Measurements from ENCODE around the gene TECPR1. TPM values are rescaled to one million over a fixed set of nuclear protein-coding genes. Genes with fewer than 3 reads are reported as not detected.

The TECPR1 gene
- total RNA-seq, 5 donors from 2014 or later (not counting 1 experiment from before 2014, with no cell fraction given) = 118 to 192 (median 162) TPM

- H3K27ac Mint-ChIP-seq = peak within 1 kb of the TSS; percentile 83 to 84
- no peaks in the 10 kb centered on the region for H3K27me3 Mint-ChIP-seq
- DNase-seq = peak; percentile 78 to 96 (median 91)
- no peaks in the 10 kb centered on the region for H3K9me3 Mint-ChIP-seq
- WGBS (ENCODE audit: insufficient coverage) = under 1% methylated on average over 58 of the region's 92 CpGs
- Histone ChIP-seq H3K4me1 (ENCODE audit: control insufficient read depth in 1 of 2, extremely low read depth in 1 of 2, insufficient read depth in 2 of 2, low read length in 2 of 2) (peaks cover 4 to 50% of the 10 kb centered on the region in 2 experiments), H3K27ac (ENCODE audit: low read length) (peak within 1 kb of the TSS; percentile 63), H3K4me3 (ENCODE audit: control insufficient read depth in 1 of 2, extremely low read depth in 1 of 2, low read length in 1 of 2) (peak within 1 kb of the TSS; percentile 57 to 88), H3K36me3 (ENCODE audit: control insufficient read depth in 2 of 2, extremely low read depth in 1 of 2, insufficient read depth in 1 of 2, low read length in 1 of 2) (peaks cover 0 to 4% of the 10 kb centered on the region in 2 donors), H3K27me3 (replicated peaks in 1 of 2; ENCODE audit: control insufficient read depth in 2 of 2, extremely low read depth in 1 of 2, insufficient read depth in 2 of 2, low read length in 1 of 2) (no peaks in the 10 kb centered on the region), H3K9me3 (no peaks in the 10 kb centered on the region)
- ChIA-PET POLR2A (interaction anchor here (0.6 to 1.2 kb wide), 3 partner anchors 12 to 31 kb away, joined by 3 to 8 read pairs (median 4); no protein-coding TSS in a partner anchor), CTCF (interaction anchor here (0.6 to 1.0 kb wide), 5 partner anchors 13 to 31 kb away, joined by 3 to 4 read pairs (median 3); no protein-coding TSS in a partner anchor)
- H3K4me1 Mint-ChIP-seq = peaks cover 26 to 36% (median 33%) of the 10 kb centered on the region in 3 donors
- H3K36me3 Mint-ChIP-seq = no peaks in the 10 kb centered on the region
- H3K4me3 Mint-ChIP-seq = peak within 1 kb of the TSS; percentile 83 to 85 (median 84)
- ATAC-seq (replicated peaks in 1 of 4) = peak; percentile 83 to 90 (median 84)
Observed at GRCh38 chr7:98280791-98281756, 29.0 kb upstream of the TECPR1 start, which contains the start of gene BRI3. Gene BRI3 (plus strand): TSS chr7:98281686. CDS start chr7:98281796, 110 bp downstream.

GRCh38 chr7:98280296-98280695 lies 28.3 kb upstream of the TECPR1 start:
- DNase-seq (no peak), ATAC-seq (replicated peaks in 1 of 4) (no peak)
- H3K4me1 ChIP-seq (ENCODE audit: control insufficient read depth in 1 of 2, extremely low read depth in 1 of 2, insufficient read depth in 2 of 2, low read length in 2 of 2) = peaks cover 4 to 42% of the 10 kb centered on the region in 2 experiments
- no peaks in the 10 kb centered on the region for H3K36me3 Mint-ChIP-seq
- CTCF ChIA-PET = interaction anchor here (0.6 to 1.0 kb wide), 6 partner anchors 13 to 600 kb away, joined by 3 to 4 read pairs (median 3); no protein-coding TSS in a partner anchor
- peak overlapping the region; percentile 83 to 84 for H3K27ac Mint-ChIP-seq
- no peaks in the 10 kb centered on the region for H3K27me3 Mint-ChIP-seq
- H3K9me3 ChIP-seq = no peaks in the 10 kb centered on the region
- no peaks in the 10 kb centered on the region for H3K36me3 ChIP-seq (ENCODE audit: control insufficient read depth in 2 of 2, extremely low read depth in 1 of 2, insufficient read depth in 1 of 2, low read length in 1 of 2)
- WGBS (ENCODE audit: insufficient coverage) = 33% methylated on average over 1 of the region's 7 CpGs
- POLR2A ChIA-PET = interaction anchor here (0.6 to 1.2 kb wide), 3 partner anchors 13 to 30 kb away, joined by 3 to 8 read pairs (median 4); no protein-coding TSS in a partner anchor
- no peaks in the 10 kb centered on the region for H3K9me3 Mint-ChIP-seq
- peak overlapping the region; percentile 63 for H3K27ac ChIP-seq (ENCODE audit: low read length)
- peak overlapping the region; percentile 83 to 85 (median 84) for H3K4me3 Mint-ChIP-seq
- H3K4me3 ChIP-seq (ENCODE audit: control insufficient read depth in 1 of 2, extremely low read depth in 1 of 2, low read length in 1 of 2) = peak overlapping the region; percentile 57 to 88
- peaks cover 26 to 35% (median 33%) of the 10 kb centered on the region in 3 donors for H3K4me1 Mint-ChIP-seq
- no peaks in the 10 kb centered on the region for H3K27me3 ChIP-seq (replicated peaks in 1 of 2; ENCODE audit: control insufficient read depth in 2 of 2, extremely low read depth in 1 of 2, insufficient read depth in 2 of 2, low read length in 1 of 2)

GRCh38 chr7:98278936-98279335 lies 26.9 kb upstream of the TECPR1 start:
- Histone ChIP-seq H3K27ac (ENCODE audit: low read length) (no peak overlapping the region), H3K9me3 (no peaks in the 10 kb centered on the region), H3K36me3 (ENCODE audit: control insufficient read depth in 2 of 2, extremely low read depth in 1 of 2, insufficient read depth in 1 of 2, low read length in 1 of 2) (no peaks in the 10 kb centered on the region), H3K4me3 (ENCODE audit: control insufficient read depth in 1 of 2, extremely low read depth in 1 of 2, low read length in 1 of 2) (no peak overlapping the region), H3K27me3 (replicated peaks in 1 of 2; ENCODE audit: control insufficient read depth in 2 of 2, extremely low read depth in 1 of 2, insufficient read depth in 2 of 2, low read length in 1 of 2) (no peaks in the 10 kb centered on the region), H3K4me1 (ENCODE audit: control insufficient read depth in 1 of 2, extremely low read depth in 1 of 2, insufficient read depth in 2 of 2, low read length in 2 of 2) (peaks cover 4 to 28% of the 10 kb centered on the region in 2 experiments)
- POLR2A ChIA-PET = no interaction called here
- H3K4me3 Mint-ChIP-seq = no peak overlapping the region
- H3K36me3 Mint-ChIP-seq = no peaks in the 10 kb centered on the region
- CTCF ChIA-PET = no interaction called here
- DNase-seq = no peak
- no peak overlapping the region for H3K27ac Mint-ChIP-seq
- H3K4me1 Mint-ChIP-seq = peaks cover 13 to 22% (median 20%) of the 10 kb centered on the region in 3 donors
- ATAC-seq (replicated peaks in 1 of 4) = no peak
- 80% methylated on average over 1 of the region's 4 CpGs for WGBS (ENCODE audit: insufficient coverage)
- H3K27me3 Mint-ChIP-seq = no peaks in the 10 kb centered on the region
- no peaks in the 10 kb centered on the region for H3K9me3 Mint-ChIP-seq

- Histone ChIP-seq H3K4me1 (ENCODE audit: control insufficient read depth in 1 of 2, extremely low read depth in 1 of 2, insufficient read depth in 2 of 2, low read length in 2 of 2) (peaks cover 4 to 23% of the 10 kb centered on the region in 2 experiments), H3K27ac (ENCODE audit: low read length) (no peak overlapping the region), H3K9me3 (no peaks in the 10 kb centered on the region), H3K27me3 (replicated peaks in 1 of 2; ENCODE audit: control insufficient read depth in 2 of 2, extremely low read depth in 1 of 2, insufficient read depth in 2 of 2, low read length in 1 of 2) (no peaks in the 10 kb centered on the region), H3K4me3 (ENCODE audit: control insufficient read depth in 1 of 2, extremely low read depth in 1 of 2, low read length in 1 of 2) (no peak overlapping the region), H3K36me3 (ENCODE audit: control insufficient read depth in 2 of 2, extremely low read depth in 1 of 2, insufficient read depth in 1 of 2, low read length in 1 of 2) (no peaks in the 10 kb centered on the region)
- ChIA-PET CTCF (no interaction called here), POLR2A (no interaction called here)
- 89% methylated on average over 5 of the region's 5 CpGs for WGBS (ENCODE audit: insufficient coverage)
- H3K4me1 Mint-ChIP-seq = peaks cover 12 to 17% (median 15%) of the 10 kb centered on the region in 3 donors
- DNase-seq (no peak), ATAC-seq (replicated peaks in 1 of 4) (no peak)
- no peaks in the 10 kb centered on the region for H3K36me3 Mint-ChIP-seq
- H3K4me3 Mint-ChIP-seq = no peak overlapping the region
- no peak overlapping the region for H3K27ac Mint-ChIP-seq
- no peaks in the 10 kb centered on the region for H3K9me3 Mint-ChIP-seq
- no peaks in the 10 kb centered on the region for H3K27me3 Mint-ChIP-seq
Observed at GRCh38 chr7:98278408-98278807, 26.4 kb upstream of the TECPR1 start.

- WGBS (ENCODE audit: insufficient coverage) = no CpG with 5 or more reads among the region's 5 CpGs
- peaks cover 0 to 8% of the 10 kb centered on the region in 2 experiments for H3K4me1 ChIP-seq (ENCODE audit: control insufficient read depth in 1 of 2, extremely low read depth in 1 of 2, insufficient read depth in 2 of 2, low read length in 2 of 2)
- ChIA-PET CTCF (no interaction called here), POLR2A (no interaction called here)
- Mint-ChIP-seq H3K27me3 (no peaks in the 10 kb centered on the region), H3K9me3 (no peaks in the 10 kb centered on the region), H3K4me3 (no peak overlapping the region), H3K4me1 (peaks cover 0 to 6% (median 3%) of the 10 kb centered on the region in 3 donors), H3K27ac (no peak overlapping the region), H3K36me3 (no peaks in the 10 kb centered on the region)
- DNase-seq = no peak
- no peak overlapping the region for H3K27ac ChIP-seq (ENCODE audit: low read length)
- no peaks in the 10 kb centered on the region for H3K9me3 ChIP-seq
- H3K36me3 ChIP-seq (ENCODE audit: control insufficient read depth in 2 of 2, extremely low read depth in 1 of 2, insufficient read depth in 1 of 2, low read length in 1 of 2) = no peaks in the 10 kb centered on the region
- no peaks in the 10 kb centered on the region for H3K27me3 ChIP-seq (replicated peaks in 1 of 2; ENCODE audit: control insufficient read depth in 2 of 2, extremely low read depth in 1 of 2, insufficient read depth in 2 of 2, low read length in 1 of 2)
- no peak overlapping the region for H3K4me3 ChIP-seq (ENCODE audit: control insufficient read depth in 1 of 2, extremely low read depth in 1 of 2, low read length in 1 of 2)
- ATAC-seq (replicated peaks in 1 of 4) = no peak
Observed at GRCh38 chr7:98276241-98276761, 24.3 kb upstream of the TECPR1 start.

- Histone ChIP-seq H3K27ac (ENCODE audit: low read length) (no peak overlapping the region), H3K4me1 (ENCODE audit: control insufficient read depth in 1 of 2, extremely low read depth in 1 of 2, insufficient read depth in 2 of 2, low read length in 2 of 2) (no peaks in the 10 kb centered on the region), H3K9me3 (no peaks in the 10 kb centered on the region), H3K36me3 (ENCODE audit: control insufficient read depth in 2 of 2, extremely low read depth in 1 of 2, insufficient read depth in 1 of 2, low read length in 1 of 2) (no peaks in the 10 kb centered on the region), H3K27me3 (replicated peaks in 1 of 2; ENCODE audit: control insufficient read depth in 2 of 2, extremely low read depth in 1 of 2, insufficient read depth in 2 of 2, low read length in 1 of 2) (no peaks in the 10 kb centered on the region), H3K4me3 (ENCODE audit: control insufficient read depth in 1 of 2, extremely low read depth in 1 of 2, low read length in 1 of 2) (no peak overlapping the region)
- Mint-ChIP-seq H3K4me3 (no peak overlapping the region), H3K27me3 (no peaks in the 10 kb centered on the region), H3K27ac (peak overlapping the region in 1 of 2 donors; percentile 39), H3K4me1 (peaks cover 0 to 8% (median 3%) of the 10 kb centered on the region in 3 donors), H3K36me3 (peaks cover 6% of the 10 kb centered on the region), H3K9me3 (no peaks in the 10 kb centered on the region)
- ChIA-PET POLR2A (no interaction called here), CTCF (interaction anchor here (0.6 kb wide), 2 partner anchors 8 to 13 kb away, joined by 3 read pairs; no protein-coding TSS in a partner anchor)
- 100% methylated on average over 3 of the region's 3 CpGs for WGBS (ENCODE audit: insufficient coverage)
- ATAC-seq (replicated peaks in 1 of 4) = no peak
- no peak for DNase-seq
Observed at GRCh38 chr7:98267303-98267702, 15.3 kb upstream of the TECPR1 start.

Measured in T-cell (primary cell).